ENCODE measurements around the gene PALD1.
A peak's percentile ranks its signal among the peaks of the same experiment; 100 is the strongest.

The PALD1 gene

DNA sequence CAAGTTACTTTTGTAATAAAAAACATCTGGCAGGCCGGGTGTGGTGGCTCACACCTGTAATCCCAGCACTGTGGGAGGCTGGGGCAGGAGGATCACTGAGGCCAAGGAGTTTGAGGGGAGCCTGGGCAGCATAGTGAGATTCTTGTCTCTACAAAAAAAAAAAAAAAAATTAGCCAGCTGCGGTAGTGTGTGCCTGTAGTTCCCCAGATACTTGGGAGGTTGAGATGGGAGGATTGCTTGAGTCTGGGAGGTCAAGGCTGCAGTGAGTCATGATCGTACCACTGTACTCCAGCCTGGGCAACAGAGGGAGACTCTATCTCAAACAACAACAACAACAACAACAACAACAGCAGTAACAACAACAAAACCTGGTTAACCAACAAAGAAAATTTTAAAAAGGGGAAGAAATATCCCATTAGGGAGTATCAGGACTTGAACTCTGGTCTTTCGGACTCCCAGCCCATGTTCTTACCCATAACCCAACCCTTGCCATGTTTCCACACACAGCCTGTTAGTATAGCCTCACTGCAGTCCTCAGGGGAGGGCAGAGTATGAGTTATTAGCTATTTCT is 17.2 kb downstream of the PALD1 start:
- Histone ChIP-seq H3K4me3 (ENCODE audit: low read depth, low read length) (no peak overlapping the region), H4K8ac (ENCODE audit: low read depth, low read length) (no peak overlapping the region), H2AK5ac (ENCODE audit: low read length) (no peak overlapping the region), H3K23ac (ENCODE audit: low read length) (no peak overlapping the region), H3K18ac (ENCODE audit: low read length) (no peak overlapping the region), H2BK12ac (ENCODE audit: low read length) (no peak overlapping the region), H2BK5ac (ENCODE audit: low read depth, low read length, poor library complexity) (no peak overlapping the region), H4K12ac (ENCODE audit: low read depth, low read length) (no peak overlapping the region), H4K91ac (ENCODE audit: low read depth, low read length) (no peak overlapping the region), H3K9me3 (ENCODE audit: insufficient read depth, low read depth, low read length) (no peaks in the 10 kb centered on the region), H3K27me3 (ENCODE audit: insufficient read depth, low read length) (no peaks in the 10 kb centered on the region), H3K79me1 (ENCODE audit: low read length) (no peaks in the 10 kb centered on the region), H3K4me1 (ENCODE audit: control insufficient read depth in 1 of 2, insufficient read depth in 2 of 2, low read length in 2 of 2) (peaks cover 0 to 3% of the 10 kb centered on the region in 2 experiments), H3K27ac (ENCODE audit: low read depth, low read length) (no peak overlapping the region), H3K79me2 (ENCODE audit: control insufficient read depth, insufficient read depth, low read length, poor library complexity) (no peaks in the 10 kb centered on the region), H3K4me2 (ENCODE audit: low read length) (no peak overlapping the region), H3K14ac (ENCODE audit: low read length) (no peak overlapping the region), H2AFZ (ENCODE audit: insufficient read depth, low read length, poor library complexity) (no peak overlapping the region), H3K4ac (ENCODE audit: low read depth, low read length) (no peak overlapping the region), H2BK120ac (ENCODE audit: insufficient read depth, low read length, poor library complexity) (no peak overlapping the region), H3K36me3 (ENCODE audit: control insufficient read depth in 1 of 2, insufficient read depth in 2 of 2, low read length in 2 of 2) (no peaks in the 10 kb centered on the region), H3K9ac (ENCODE audit: low read length) (no peak overlapping the region)
- peak; percentile 57 to 72 for DNase-seq
- no CpG with 5 or more reads among the region's 4 CpGs for WGBS (ENCODE audit: extremely low coverage, insufficient coverage, insufficient read length)

DNA sequence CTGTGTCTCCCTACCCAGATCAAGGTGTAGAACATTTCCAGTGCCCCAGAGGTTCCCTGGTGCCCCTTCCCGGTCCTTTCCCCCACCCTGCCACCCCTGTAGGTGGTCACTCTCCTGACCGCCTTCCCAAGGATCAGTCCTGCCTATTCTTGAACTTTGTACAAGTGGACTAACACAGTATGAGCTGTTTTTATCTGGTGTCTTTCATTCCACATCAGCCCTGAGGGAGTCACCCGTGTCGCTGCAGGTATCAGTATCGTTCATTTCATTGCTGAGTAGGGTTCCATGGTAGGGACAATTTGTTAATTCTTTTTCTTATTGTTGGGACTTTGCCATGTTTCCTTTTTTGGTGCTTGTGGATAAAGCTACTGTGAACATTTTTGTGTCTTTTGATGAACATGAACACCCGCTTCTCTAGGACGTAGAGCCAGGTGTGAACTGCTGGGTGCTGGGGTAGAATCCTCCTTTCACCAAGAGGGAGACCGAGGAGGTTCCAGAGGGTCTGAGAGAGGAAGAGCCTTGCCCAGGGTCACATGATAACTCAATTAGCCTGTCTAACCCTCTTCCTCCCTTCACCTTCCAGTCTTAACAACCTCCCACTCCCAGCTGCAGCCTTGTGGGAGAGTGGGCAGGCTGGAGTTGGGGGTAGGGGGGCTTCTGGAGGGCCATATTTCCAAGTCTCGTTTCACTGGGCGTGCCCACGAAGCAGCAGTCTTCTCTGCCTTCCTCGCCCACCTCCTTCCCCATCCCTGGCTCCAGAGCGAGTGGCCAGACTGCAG is 18.0 kb downstream of the PALD1 start:
- Histone ChIP-seq H2BK120ac (ENCODE audit: insufficient read depth, low read length, poor library complexity) (no peak overlapping the region), H4K12ac (ENCODE audit: low read depth, low read length) (no peak overlapping the region), H4K91ac (ENCODE audit: low read depth, low read length) (no peak overlapping the region), H4K8ac (ENCODE audit: low read depth, low read length) (no peak overlapping the region), H3K9me3 (ENCODE audit: insufficient read depth, low read depth, low read length) (no peaks in the 10 kb centered on the region), H3K4me1 (ENCODE audit: control insufficient read depth in 1 of 2, insufficient read depth in 2 of 2, low read length in 2 of 2) (peaks cover 0 to 3% of the 10 kb centered on the region in 2 experiments), H3K79me2 (ENCODE audit: control insufficient read depth, insufficient read depth, low read length, poor library complexity) (no peaks in the 10 kb centered on the region), H3K36me3 (ENCODE audit: control insufficient read depth in 1 of 2, insufficient read depth in 2 of 2, low read length in 2 of 2) (no peaks in the 10 kb centered on the region), H2BK12ac (ENCODE audit: low read length) (no peak overlapping the region), H3K79me1 (ENCODE audit: low read length) (no peaks in the 10 kb centered on the region), H3K4ac (ENCODE audit: low read depth, low read length) (no peak overlapping the region), H2AK5ac (ENCODE audit: low read length) (no peak overlapping the region), H3K27ac (ENCODE audit: low read depth, low read length) (no peak overlapping the region), H3K4me2 (ENCODE audit: low read length) (no peak overlapping the region), H3K4me3 (ENCODE audit: low read depth, low read length) (no peak overlapping the region), H3K18ac (ENCODE audit: low read length) (no peak overlapping the region), H3K27me3 (ENCODE audit: insufficient read depth, low read length) (no peaks in the 10 kb centered on the region), H2AFZ (ENCODE audit: insufficient read depth, low read length, poor library complexity) (no peak overlapping the region), H3K9ac (ENCODE audit: low read length) (no peak overlapping the region), H2BK5ac (ENCODE audit: low read depth, low read length, poor library complexity) (no peak overlapping the region), H3K23ac (ENCODE audit: low read length) (no peak overlapping the region), H3K14ac (ENCODE audit: low read length) (no peak overlapping the region)
- WGBS (ENCODE audit: extremely low coverage, insufficient coverage, insufficient read length), result no CpG with 5 or more reads among the region's 13 CpGs
- DNase-seq, result peak; percentile 78 to 88

DNA sequence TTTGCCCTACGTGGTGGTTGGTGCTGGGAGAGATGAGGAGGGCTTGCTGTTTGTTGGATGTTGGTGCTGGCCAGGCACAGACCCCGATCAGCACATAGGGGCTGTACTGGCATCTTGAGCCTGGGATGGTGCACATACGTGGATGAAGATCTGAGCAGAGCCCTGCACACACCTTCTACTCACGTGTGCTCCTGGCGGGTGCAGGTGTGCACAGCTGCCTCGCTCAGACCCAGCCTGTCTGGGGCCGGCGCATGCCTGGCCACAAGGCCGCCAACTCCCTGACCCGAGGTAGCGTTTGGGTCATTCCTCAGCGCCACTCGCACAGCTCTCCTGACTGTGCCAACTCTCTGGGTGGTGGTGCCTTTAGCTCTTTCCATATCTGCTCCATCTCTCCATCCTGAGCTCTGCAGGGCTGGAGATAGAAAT is 18.6 kb downstream of the PALD1 start:
- H3K27me3 ChIP-seq (ENCODE audit: insufficient read depth, low read length), result no peaks in the 10 kb centered on the region
- no peak overlapping the region for H2BK12ac ChIP-seq (ENCODE audit: low read length)
- no peaks in the 10 kb centered on the region for H3K36me3 ChIP-seq (ENCODE audit: control insufficient read depth in 1 of 2, insufficient read depth in 2 of 2, low read length in 2 of 2)
- H2BK120ac ChIP-seq (ENCODE audit: insufficient read depth, low read length, poor library complexity), result no peak overlapping the region
- H3K14ac ChIP-seq (ENCODE audit: low read length), result no peak overlapping the region
- no peak overlapping the region for H4K91ac ChIP-seq (ENCODE audit: low read depth, low read length)
- no peak overlapping the region for H3K27ac ChIP-seq (ENCODE audit: low read depth, low read length)
- H2AFZ ChIP-seq (ENCODE audit: insufficient read depth, low read length, poor library complexity), result no peak overlapping the region
- peaks cover 0 to 3% of the 10 kb centered on the region in 2 experiments for H3K4me1 ChIP-seq (ENCODE audit: control insufficient read depth in 1 of 2, insufficient read depth in 2 of 2, low read length in 2 of 2)
- H4K8ac ChIP-seq (ENCODE audit: low read depth, low read length), result no peak overlapping the region
- no peak overlapping the region for H2AK5ac ChIP-seq (ENCODE audit: low read length)
- H3K79me1 ChIP-seq (ENCODE audit: low read length), result no peaks in the 10 kb centered on the region
- WGBS (ENCODE audit: extremely low coverage, insufficient coverage, insufficient read length), result no CpG with 5 or more reads among the region's 13 CpGs
- H3K18ac ChIP-seq (ENCODE audit: low read length), result no peak overlapping the region
- H2BK5ac ChIP-seq (ENCODE audit: low read depth, low read length, poor library complexity), result no peak overlapping the region
- peak; percentile 52 to 65 for DNase-seq
- no peak overlapping the region for H3K23ac ChIP-seq (ENCODE audit: low read length)
- H3K79me2 ChIP-seq (ENCODE audit: control insufficient read depth, insufficient read depth, low read length, poor library complexity), result no peaks in the 10 kb centered on the region
- H3K9ac ChIP-seq (ENCODE audit: low read length), result no peak overlapping the region
- no peak overlapping the region for H3K4me2 ChIP-seq (ENCODE audit: low read length)
- H3K4ac ChIP-seq (ENCODE audit: low read depth, low read length), result no peak overlapping the region
- H3K9me3 ChIP-seq (ENCODE audit: insufficient read depth, low read depth, low read length), result no peaks in the 10 kb centered on the region
- no peak overlapping the region for H3K4me3 ChIP-seq (ENCODE audit: low read depth, low read length)
- H4K12ac ChIP-seq (ENCODE audit: low read depth, low read length), result no peak overlapping the region

DNA sequence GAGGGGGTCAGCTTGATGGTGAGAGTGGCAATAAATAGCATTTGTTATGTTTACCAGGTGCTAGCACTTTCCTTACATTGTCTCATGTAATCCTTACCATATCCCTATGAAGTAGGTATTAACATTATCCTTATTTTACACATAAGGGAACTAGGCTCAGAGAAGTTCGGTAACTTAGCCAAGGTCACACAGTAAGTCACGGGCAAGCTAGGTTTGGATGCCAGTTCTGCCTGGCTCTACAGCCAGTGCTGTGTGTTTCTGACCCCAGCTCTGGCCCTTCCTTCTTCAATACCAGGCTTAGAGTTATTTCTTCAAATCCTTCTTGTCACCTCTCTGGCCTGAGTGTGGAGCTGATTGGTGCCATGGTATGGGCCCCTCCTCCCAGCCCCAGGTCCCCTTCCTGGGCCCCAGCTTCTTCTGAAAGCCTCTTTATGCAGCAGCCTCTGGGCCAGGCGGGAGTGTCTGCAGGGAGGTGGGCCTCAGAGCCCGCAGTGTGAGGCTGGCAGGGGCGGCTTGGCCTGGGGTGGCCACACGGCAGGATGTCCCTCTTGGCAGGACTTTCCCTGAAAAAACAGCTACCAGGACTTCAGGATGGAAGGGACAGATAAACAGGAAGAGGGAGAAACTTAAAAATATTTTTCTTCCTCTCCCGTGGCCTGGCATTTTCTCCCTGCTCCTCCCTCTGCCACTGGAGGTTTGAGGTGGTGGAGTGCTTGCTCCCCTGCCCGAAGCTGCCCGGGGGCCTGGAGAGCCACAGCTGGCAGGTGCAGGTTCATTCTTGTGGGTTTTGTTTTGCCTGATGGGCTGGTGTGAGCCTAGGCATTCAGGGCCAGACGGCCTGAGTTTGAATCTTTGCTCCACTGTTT is 20.6 kb downstream of the PALD1 start:
- no peak overlapping the region for H3K4me3 ChIP-seq (ENCODE audit: low read depth, low read length)
- H2AFZ ChIP-seq (ENCODE audit: insufficient read depth, low read length, poor library complexity), result no peak overlapping the region
- H4K91ac ChIP-seq (ENCODE audit: low read depth, low read length), result no peak overlapping the region
- H2BK120ac ChIP-seq (ENCODE audit: insufficient read depth, low read length, poor library complexity), result no peak overlapping the region
- H3K79me1 ChIP-seq (ENCODE audit: low read length), result no peaks in the 10 kb centered on the region
- H3K4me1 ChIP-seq (ENCODE audit: control insufficient read depth in 1 of 2, insufficient read depth in 2 of 2, low read length in 2 of 2), result peaks cover 0 to 3% of the 10 kb centered on the region in 2 experiments
- H3K23ac ChIP-seq (ENCODE audit: low read length), result no peak overlapping the region
- H3K4me2 ChIP-seq (ENCODE audit: low read length), result no peak overlapping the region
- no peak overlapping the region for H3K14ac ChIP-seq (ENCODE audit: low read length)
- no peak overlapping the region for H2BK5ac ChIP-seq (ENCODE audit: low read depth, low read length, poor library complexity)
- no peak overlapping the region for H3K27ac ChIP-seq (ENCODE audit: low read depth, low read length)
- no peak overlapping the region for H3K9ac ChIP-seq (ENCODE audit: low read length)
- no peak overlapping the region for H3K18ac ChIP-seq (ENCODE audit: low read length)
- H3K4ac ChIP-seq (ENCODE audit: low read depth, low read length), result no peak overlapping the region
- H3K36me3 ChIP-seq (ENCODE audit: control insufficient read depth in 1 of 2, insufficient read depth in 2 of 2, low read length in 2 of 2), result no peaks in the 10 kb centered on the region
- H3K27me3 ChIP-seq (ENCODE audit: insufficient read depth, low read length), result no peaks in the 10 kb centered on the region
- no peak overlapping the region for H2BK12ac ChIP-seq (ENCODE audit: low read length)
- no peaks in the 10 kb centered on the region for H3K9me3 ChIP-seq (ENCODE audit: insufficient read depth, low read depth, low read length)
- no peaks in the 10 kb centered on the region for H3K79me2 ChIP-seq (ENCODE audit: control insufficient read depth, insufficient read depth, low read length, poor library complexity)
- no peak overlapping the region for H2AK5ac ChIP-seq (ENCODE audit: low read length)
- WGBS (ENCODE audit: extremely low coverage, insufficient coverage, insufficient read length), result no CpG with 5 or more reads among the region's 10 CpGs
- H4K12ac ChIP-seq (ENCODE audit: low read depth, low read length), result no peak overlapping the region
- DNase-seq, result no peak
- H4K8ac ChIP-seq (ENCODE audit: low read depth, low read length), result no peak overlapping the region

All from trophoblast cell (in vitro differentiated cells and primary cell).